Omental fat pad (tissue), 4 donors: ENCODE data around the gene MAPK10. TPM values are rescaled to one million over a fixed set of nuclear protein-coding genes. Genes with fewer than 3 reads are reported as not detected.
"Not testable (repeated sequence)": the region's sequence is repeated elsewhere in the genome, so short reads cannot be mapped to it uniquely, and the experiment has no call there.

Source experiments
- ATAC-seq: fragments of 150-250 bp; one replicate; pipeline ENCODE4 v1.9.1; 2016; ENCODE audit warnings: mild to moderate bottlenecking, moderate library complexity; ENCODE audit not compliant: low FRiP score
- DNase-seq: peaks from one replicate; pipeline ENCODE4 v3.0.0-alpha.2; 2019; ENCODE audit warnings: low spot score
- CTCF ChIP-seq, 3 donors: fragments of 450-650 bp; IDR thresholded peaks; one replicate each; pipeline ENCODE4 v1.5.1; 2016 to 2017; ENCODE audit warnings: antibody characterized with exemption in 3 of 3, mild to moderate bottlenecking in 3 of 3, moderate library complexity in 2 of 3
- total RNA-seq, 4 donors: library from RNA; depleted of rRNA; stranded (reverse); fragments of >200 nt; gene quantifications; one replicate each; pipeline ENCODE4 v1.1.0, GENCODE V29; 2016

MAPK10 gene
- total RNA-seq, 4 donors from 2014 or later: 38.5 to 51.3 (median 41.4) TPM

- no peak for DNase-seq
- no peak for TF ChIP-seq CTCF (IDR thresholded peaks at IDR 0.05)
- ATAC-seq: peak; percentile 66
Measured at GRCh38 chr4:85968945-85969819, 390.7 kb downstream of the MAPK10 start.

GRCh38 chr4:85967872-85968271 is 392.0 kb downstream of the MAPK10 start:
- no peak for TF ChIP-seq CTCF (IDR thresholded peaks at IDR 0.05)
- DNase-seq (no peak), ATAC-seq (no peak)

DNA sequence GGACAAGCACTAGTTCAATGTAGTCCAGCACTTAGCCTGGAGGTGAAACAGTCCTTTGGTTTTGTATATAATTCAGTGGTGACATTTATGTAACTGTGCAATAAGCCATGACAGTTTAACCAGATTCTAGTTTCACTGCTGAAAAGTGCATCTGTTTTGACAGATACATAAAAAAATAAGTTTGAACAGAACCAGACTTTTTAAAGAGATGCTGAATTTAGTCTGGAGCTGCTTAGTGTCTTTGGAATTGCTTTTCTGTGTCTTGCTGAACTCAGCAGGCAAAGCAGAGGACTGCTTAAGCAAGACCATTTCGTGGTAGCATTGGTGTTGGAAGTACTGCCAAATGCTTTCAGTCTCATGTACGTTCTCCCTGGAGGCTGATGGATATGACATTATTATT is 393.5 kb downstream of the MAPK10 start:
- no peak for ATAC-seq
- no peak for TF ChIP-seq CTCF (IDR thresholded peaks at IDR 0.05)
- no peak for DNase-seq

- ATAC-seq (no peak), DNase-seq (no peak)
- no peak for TF ChIP-seq CTCF (IDR thresholded peaks at IDR 0.05)
Measured at GRCh38 chr4:85965529-85965928, 394.3 kb downstream of the MAPK10 start.

DNA sequence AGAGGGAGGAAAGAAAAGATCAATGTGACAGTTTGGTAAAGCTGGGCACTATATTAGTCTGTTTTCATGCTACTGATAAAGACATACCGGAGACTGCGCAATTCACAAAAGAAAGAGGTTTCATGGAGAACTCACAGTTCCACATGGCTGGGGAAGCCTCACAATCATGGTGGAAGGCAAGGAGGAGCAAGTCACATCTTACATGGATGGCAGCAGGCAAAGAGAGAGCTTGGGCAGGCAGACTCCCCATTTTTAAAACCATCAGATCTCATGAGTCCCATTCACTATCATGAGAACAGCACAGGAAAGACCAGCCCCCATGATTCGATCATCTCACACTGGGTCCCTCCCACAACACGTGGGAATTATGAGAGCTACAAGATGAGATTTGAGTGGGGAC is 394.8 kb downstream of the MAPK10 start:
- not testable (repeated sequence) for DNase-seq, ATAC-seq

- ATAC-seq (no peak), DNase-seq (no peak)
- no peak for TF ChIP-seq CTCF (IDR thresholded peaks at IDR 0.05)
Measured at GRCh38 chr4:85964298-85964697, 395.6 kb downstream of the MAPK10 start.

DNA sequence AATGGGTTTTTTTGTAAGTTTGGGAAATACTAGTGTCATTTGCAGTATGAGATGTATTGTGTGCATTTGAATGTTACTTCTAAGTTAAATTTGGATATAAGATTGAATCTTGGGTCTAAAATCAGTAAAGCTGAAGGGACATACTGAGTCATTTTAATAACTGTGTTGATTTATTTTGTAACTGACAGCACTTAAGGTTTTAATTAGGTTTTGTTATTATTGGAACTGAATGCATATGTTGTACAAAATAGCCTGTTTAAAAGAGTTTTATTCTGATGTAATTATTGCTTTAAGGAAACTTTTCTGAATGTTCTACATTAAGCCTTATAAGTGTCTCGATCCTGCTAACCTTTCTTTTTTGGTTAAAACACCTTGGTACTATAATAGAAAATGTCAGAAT is 396.6 kb downstream of the MAPK10 start:
- DNase-seq (no peak), ATAC-seq (no peak)
- TF ChIP-seq CTCF (IDR thresholded peaks at IDR 0.05): no peak
